ENCODE measurements around the gene TCP1.

GRCh38 chr6:159819098-159819497 is 29.7 kb upstream of the TCP1 start:
- no peak for TF ChIP-seq CTCF (IDR thresholded peaks at IDR 0.05)
- no peak for TF ChIP-seq SIN3A (IDR thresholded peaks at IDR 0.05; ENCODE audit: borderline replicate concordance, insufficient read depth, low read depth, low read length)
